ENCODE data around the gene AGBL4.

- TF ChIP-seq CTCF (IDR thresholded peaks at IDR 0.05 in 8 of 11, conservative IDR thresholded peaks at IDR 0.05 in 3 of 11) (no peak), POLR2AphosphoS5 (IDR thresholded peaks at IDR 0.05) (no peak)
These were observed 924.9 kb downstream of the AGBL4 start for GRCh38 chr1:49098866-49099265.
